Neuronal stem cell (in vitro differentiated cells): ENCODE measurements around the gene BCL2L1. TPM values are rescaled to one million over a fixed set of nuclear protein-coding genes. Genes with fewer than 3 reads are reported as not detected.

Experiments used
- DNase-seq: peaks from one replicate; pipeline ENCODE4 v3.0.0-alpha.2; 2013; ENCODE audit warnings: low spot score
- H2AFZ ChIP-seq: one replicate; pipeline ENCODE4 v1.6.1; 2013; ENCODE audit warnings: mild to moderate bottlenecking, low read length, inconsistent platforms
- H2AK5ac ChIP-seq: 2 replicates; pipeline ENCODE4 v1.6.1; 2013; ENCODE audit warnings: low read depth, mild to moderate bottlenecking, inconsistent platforms, low read length, moderate library complexity, mixed read lengths
- H2BK120ac ChIP-seq: 2 replicates; pipeline ENCODE4 v1.6.1; 2013; ENCODE audit warnings: low read depth, mild to moderate bottlenecking, inconsistent platforms, low read length, moderate library complexity, mixed read lengths
- H2BK12ac ChIP-seq: one replicate; pipeline ENCODE4 v1.6.1; 2013; ENCODE audit warnings: low read length, inconsistent platforms
- H2BK15ac ChIP-seq: 2 replicates; pipeline ENCODE4 v1.6.1; 2013; ENCODE audit warnings: mild to moderate bottlenecking, low read length, inconsistent platforms, mixed read lengths
- H2BK5ac ChIP-seq: one replicate; pipeline ENCODE4 v1.6.1; 2013; ENCODE audit warnings: inconsistent platforms, mild to moderate bottlenecking, low read length, moderate library complexity
- H3K14ac ChIP-seq: one replicate; pipeline ENCODE4 v1.6.1; 2013; ENCODE audit warnings: low read length, inconsistent platforms
- H3K18ac ChIP-seq: 2 replicates; pipeline ENCODE4 v1.6.1; 2013; ENCODE audit warnings: low read length, inconsistent platforms
- H3K23ac ChIP-seq: 2 replicates; pipeline ENCODE4 v1.6.1; 2013; ENCODE audit warnings: low read depth, mild to moderate bottlenecking, mixed read lengths, low read length, inconsistent platforms; ENCODE audit not compliant: poor library complexity
- H3K27ac ChIP-seq: replicated peaks from 3 replicates; pipeline ENCODE4 v1.5.1; 2013; ENCODE audit warnings: low read length, inconsistent platforms
- H3K27me3 ChIP-seq, 3 experiments: 2 replicates each; pipeline ENCODE4 v1.6.1; 2013; ENCODE audit warnings: low read length in 3 of 3, mild to moderate bottlenecking in 2 of 3, inconsistent platforms in 1 of 3, low read depth in 1 of 3, mixed read lengths in 1 of 3, moderate library complexity in 1 of 3; ENCODE audit not compliant: control insufficient read depth in 3 of 3, insufficient read depth in 3 of 3
- H3K36me3 ChIP-seq, 2 donors: replicated peaks in 1 of 2; 2 replicates each; pipeline ENCODE4 v1.6.1; 2013; ENCODE audit warnings: low read length in 2 of 2; ENCODE audit not compliant: control insufficient read depth in 2 of 2, insufficient read depth in 2 of 2
- H3K4ac ChIP-seq: 2 replicates; pipeline ENCODE4 v1.6.1; 2013; ENCODE audit warnings: inconsistent platforms, mild to moderate bottlenecking, low read length, moderate library complexity
- H3K4me1 ChIP-seq, 2 donors: 1 replicate in 1 of 2; 2 replicates in 1 of 2; pipeline ENCODE4 v1.6.1; 2013; ENCODE audit warnings: low read length in 2 of 2, low read depth in 1 of 2; ENCODE audit not compliant: control insufficient read depth in 2 of 2, insufficient read depth in 1 of 2
- H3K4me2 ChIP-seq: one replicate; pipeline ENCODE4 v1.6.1; 2013; ENCODE audit warnings: mild to moderate bottlenecking, low read length, inconsistent platforms; ENCODE audit not compliant: insufficient read depth, poor library complexity, severe bottlenecking
- H3K4me3 ChIP-seq, 2 donors: 2 replicates each; pipeline ENCODE4 v1.5.1; 2013; ENCODE audit warnings: low read length in 2 of 2, mild to moderate bottlenecking in 2 of 2, inconsistent platforms in 1 of 2, moderate library complexity in 1 of 2
- H3K79me1 ChIP-seq: one replicate; pipeline ENCODE4 v1.6.1; 2013; ENCODE audit warnings: low read depth, mild to moderate bottlenecking, inconsistent platforms, low read length, moderate library complexity
- H3K9ac ChIP-seq: one replicate; pipeline ENCODE4 v1.6.1; 2013; ENCODE audit warnings: mild to moderate bottlenecking, low read depth, low read length, inconsistent platforms; ENCODE audit not compliant: poor library complexity
- H3K9me3 ChIP-seq, 2 donors: replicated peaks in 1 of 2; 2 replicates each; pipeline versions ENCODE3 to v1.6.1; 2013; ENCODE audit warnings: low read length in 2 of 2, mild to moderate bottlenecking in 2 of 2, inconsistent platforms in 1 of 2, low read depth in 1 of 2, mixed read lengths in 1 of 2, moderate library complexity in 1 of 2; ENCODE audit not compliant: control insufficient read depth in 2 of 2, insufficient read depth in 1 of 2
- H4K8ac ChIP-seq: one replicate; pipeline ENCODE4 v1.6.1; 2013; ENCODE audit warnings: low read depth, mild to moderate bottlenecking, inconsistent platforms, low read length, moderate library complexity
- H4K91ac ChIP-seq: one replicate; pipeline ENCODE4 v1.6.1; 2013; ENCODE audit warnings: low read length, low read depth, mild to moderate bottlenecking, inconsistent platforms; ENCODE audit not compliant: poor library complexity
- WGBS, 2 donors: extraction: QIAGEN DNeasy Blood & Tissue Kit; methylation state at CpG; one replicate each; pipeline ENCODE4 v1.1.7; 2013; ENCODE audit warnings: missing lambda C conversion rate in 2 of 2, mixed read lengths in 1 of 2; ENCODE audit not compliant: insufficient read length in 2 of 2, insufficient replicate concordance in 1 of 2; ENCODE audit errors: extremely low coverage in 2 of 2; 5-methylcytosine and 5-hydroxymethylcytosine counted together
- polyA plus RNA-seq, 2 experiments: library from polyadenylated mRNA; stranded (reverse); fragments of 200-250 nt; gene quantifications; one replicate each; pipeline ENCODE4 v1.2.3, GENCODE V29; 2013

Gene BCL2L1
- polyA plus RNA-seq (2013, experiment 1 of 2): 37.9 TPM
- polyA plus RNA-seq (2013, experiment 2 of 2): 38.2 TPM

GRCh38 chr20:31722257-31723068 lies at the start of gene BCL2L1:
BCL2L1 (minus strand) TSS chr20:31722868; CDS start chr20:31722218, 650 bp downstream.
- Histone ChIP-seq H3K4ac (peak within 1 kb of the TSS; percentile 78), H3K14ac (no peak within 1 kb of the TSS), H3K18ac (peak within 1 kb of the TSS; percentile 97), H2AFZ (peak within 1 kb of the TSS; percentile 98), H4K8ac (peak within 1 kb of the TSS; percentile 66), H3K36me3 (peaks cover 4 to 43% of the 10 kb centered on the region in 2 donors), H2BK12ac (no peak within 1 kb of the TSS), H2AK5ac (peak within 1 kb of the TSS; percentile 91), H2BK5ac (peak within 1 kb of the TSS; percentile 99), H3K9ac (peak within 1 kb of the TSS; percentile 89), H3K27me3 (no peaks in the 10 kb centered on the region), H3K4me1 (peaks cover 16 to 27% of the 10 kb centered on the region in 2 donors), H3K23ac (peak within 1 kb of the TSS; percentile 70), H3K9me3 (no peaks in the 10 kb centered on the region), H2BK15ac (peak within 1 kb of the TSS; percentile 83), H3K79me1 (peaks cover 3% of the 10 kb centered on the region), H2BK120ac (peak within 1 kb of the TSS; percentile 62), H3K27ac (peak within 1 kb of the TSS; percentile 94), H3K4me3 (peak within 1 kb of the TSS; percentile 77 to 89), H3K4me2 (peak within 1 kb of the TSS; percentile 79), H4K91ac (peak within 1 kb of the TSS; percentile 65)
- peak; percentile 77 for DNase-seq
- no CpG with 5 or more reads among the region's 38 CpGs for WGBS, 2 donors

GRCh38 chr20:31770243-31770642 lies 47.6 kb upstream of the BCL2L1 start:
- H3K4me3 ChIP-seq: no peak overlapping the region
- H2BK15ac ChIP-seq: no peak overlapping the region
- H2BK5ac ChIP-seq: no peak overlapping the region
- H2BK12ac ChIP-seq: no peak overlapping the region
- no peak overlapping the region for H4K8ac ChIP-seq
- no CpG with 5 or more reads among the region's 1 CpG for WGBS, 2 donors
- no peak overlapping the region for H3K4me2 ChIP-seq
- H3K18ac ChIP-seq: no peak overlapping the region
- H2AK5ac ChIP-seq: no peak overlapping the region
- DNase-seq: no peak
- H3K36me3 ChIP-seq: peaks cover 24 to 92% of the 10 kb centered on the region in 2 donors
- no peak overlapping the region for H3K23ac ChIP-seq
- H2AFZ ChIP-seq: no peak overlapping the region
- no peak overlapping the region for H3K4ac ChIP-seq
- H3K27ac ChIP-seq: no peak overlapping the region
- H3K14ac ChIP-seq: no peak overlapping the region
- no peaks in the 10 kb centered on the region for H3K27me3 ChIP-seq
- H3K79me1 ChIP-seq: peaks cover 2% of the 10 kb centered on the region
- H2BK120ac ChIP-seq: no peak overlapping the region
- H3K9ac ChIP-seq: no peak overlapping the region
- H3K4me1 ChIP-seq: no peaks in the 10 kb centered on the region
- H3K9me3 ChIP-seq: no peaks in the 10 kb centered on the region
- H4K91ac ChIP-seq: no peak overlapping the region

- Histone ChIP-seq H3K27ac (no peak overlapping the region), H3K23ac (no peak overlapping the region)
Measured at GRCh38 chr20:31769681-31770080, 47.0 kb upstream of the BCL2L1 start.

GRCh38 chr20:31767805-31768204 lies 45.1 kb upstream of the BCL2L1 start:
- H2AFZ ChIP-seq: no peak overlapping the region
- no peak overlapping the region for H2BK120ac ChIP-seq
- no peak overlapping the region for H3K27ac ChIP-seq
- H3K4me2 ChIP-seq: no peak overlapping the region
- H3K14ac ChIP-seq: no peak overlapping the region
- H3K79me1 ChIP-seq: peaks cover 2% of the 10 kb centered on the region
- H3K23ac ChIP-seq: no peak overlapping the region
- H2AK5ac ChIP-seq: no peak overlapping the region
- H2BK5ac ChIP-seq: no peak overlapping the region
- H4K8ac ChIP-seq: no peak overlapping the region
- no peak overlapping the region for H3K4ac ChIP-seq
- no peaks in the 10 kb centered on the region for H3K27me3 ChIP-seq
- H3K9ac ChIP-seq: no peak overlapping the region
- no peak overlapping the region for H3K4me3 ChIP-seq
- DNase-seq: no peak
- no peak overlapping the region for H3K18ac ChIP-seq
- no peak overlapping the region for H2BK15ac ChIP-seq
- no peaks in the 10 kb centered on the region for H3K4me1 ChIP-seq
- WGBS, 2 donors: no CpG with 5 or more reads among the region's 3 CpGs
- peaks cover 23 to 95% of the 10 kb centered on the region in 2 donors for H3K36me3 ChIP-seq
- no peak overlapping the region for H2BK12ac ChIP-seq
- H4K91ac ChIP-seq: no peak overlapping the region
- H3K9me3 ChIP-seq: no peaks in the 10 kb centered on the region

More at GRCh38 chr20:31769681-31770080, 47.0 kb upstream of the BCL2L1 start:
- Histone ChIP-seq H2BK15ac (no peak overlapping the region), H4K8ac (no peak overlapping the region), H3K4ac (no peak overlapping the region), H3K9me3 (no peaks in the 10 kb centered on the region), H3K79me1 (peaks cover 2% of the 10 kb centered on the region), H3K27me3 (no peaks in the 10 kb centered on the region), H3K14ac (no peak overlapping the region), H2BK12ac (no peak overlapping the region), H3K4me3 (no peak overlapping the region), H3K18ac (no peak overlapping the region), H2BK120ac (no peak overlapping the region), H2AK5ac (no peak overlapping the region), H3K4me1 (no peaks in the 10 kb centered on the region), H2AFZ (no peak overlapping the region), H3K9ac (no peak overlapping the region), H4K91ac (no peak overlapping the region), H2BK5ac (no peak overlapping the region), H3K4me2 (no peak overlapping the region), H3K36me3 (peaks cover 23 to 95% of the 10 kb centered on the region in 2 donors)
- no peak for DNase-seq
- no CpG with 5 or more reads among the region's 5 CpGs for WGBS, 2 donors
